Adrenal gland (tissue), 12 donors: ENCODE data around the gene PIEZO2. TPM values are rescaled to one million over a fixed set of nuclear protein-coding genes. Genes with fewer than 3 reads are reported as not detected.
"Not testable (repeated sequence)": the region's sequence is repeated elsewhere in the genome, so short reads cannot be mapped to it uniquely, and the experiment has no call there.

Experiments
- DNase-seq, 7 donors: peaks; one replicate each; pipeline ENCODE4 v3.0.0-alpha.2; 2019 to 2020
- H3K27ac ChIP-seq, 5 donors: fragments of 200-600 bp; sonication (generic) in 4 of 5; 1 replicate in 3 of 5; 2 replicates in 2 of 5; pipeline versions ENCODE4 v1.5.1 to v1.8.0; 2016 to 2020; ENCODE audit warnings: mild to moderate bottlenecking in 1 of 5
- H3K27me3 ChIP-seq: fragments of 200-600 bp; 2 replicates; pipeline ENCODE4 v1.8.0; 2021
- H3K36me3 ChIP-seq, 2 donors: fragments of 200-600 bp; replicated peaks in 1 of 2; 1 replicate in 1 of 2; 2 replicates in 1 of 2; pipeline versions ENCODE4 v1.5.1 to v1.8.0; 2018 to 2022
- H3K4me1 ChIP-seq, 2 donors: fragments of 200-600 bp; replicated peaks in 1 of 2; 1 replicate in 1 of 2; 2 replicates in 1 of 2; pipeline versions ENCODE4 v1.5.1 to v1.8.0; 2018 to 2021
- H3K4me3 ChIP-seq, 4 donors: fragments of 200-600 bp; sonication (generic) in 3 of 4; one replicate each; pipeline ENCODE4 v1.5.1; 2016 to 2018
- H3K9me3 ChIP-seq, 3 donors: fragments of 200-600 bp; sonication (generic) in 1 of 3; replicated peaks in 1 of 3; 1 replicate in 2 of 3; 2 replicates in 1 of 3; pipeline versions ENCODE4 v1.5.1 to v1.8.0; 2016 to 2021
- POLR2A ChIP-seq, 2 donors: fragments of 450-650 bp; IDR thresholded peaks; one replicate each; pipeline ENCODE4 v1.6.1; 2017; ENCODE audit warnings: antibody characterized with exemption in 2 of 2, mild to moderate bottlenecking in 2 of 2, moderate library complexity in 1 of 2
- WGBS, 4 donors: extraction: QIAGEN DNeasy Blood & Tissue Kit in 2 of 4; methylation state at CpG; one replicate each; pipeline versions ENCODE4 v1.1.5 to v1.1.7; 2013 to 2017; 5-methylcytosine and 5-hydroxymethylcytosine counted together
- intact Hi-C, 2 donors: fragments of 100-400 bp; cut with DNase I; formaldehyde crosslinking; loops; one replicate each; pipeline versions ENCODE4 v1.14.1 to v1.15.0; 2022 to 2023
- polyA plus RNA-seq, 3 donors: library from polyadenylated mRNA; stranded (reverse); fragments of 200-250 nt in 2 of 3; fragments of 350-450 nt in 1 of 3; fragmentation: Illumina TruSeq in 1 of 3; extraction: RNeasy Lipid Tissue Mini Kit (QIAGEN cat#74804) in 1 of 3; gene quantifications; one replicate each; pipeline ENCODE4 v1.2.3, GENCODE V29; 2013 to 2014
- total RNA-seq, 9 donors: library from RNA; depleted of rRNA in 4 of 9; stranded (reverse); fragments of >200 nt in 4 of 9; fragments of 120-200 nt in 1 of 9; fragmentation: NEBNext Ultra II Directional in 1 of 9; extraction: Animal tissue kit (Norgen Biotek cat#: 25700) in 1 of 9; gene quantifications; one replicate each; pipeline versions ENCODE4 v1.1.0 to v1.2.4, GENCODE V29; 2013 to 2023
- TF ChIP-seq, protein P1 (sequence below), 6 experiments: fragments of 450-650 bp in 4 of 6; fragments of 200-600 bp in 2 of 6; sonication (generic) in 1 of 6; IDR thresholded peaks; 1 replicate in 5 of 6; 2 replicates in 1 of 6; pipeline versions ENCODE4 v1.5.1 to v1.8.0; 2016 to 2021; ENCODE audit warnings: antibody characterized with exemption in 6 of 6, mild to moderate bottlenecking in 2 of 6, moderate library complexity in 1 of 6
- donor health status: healthy with polysubstance abuse.
- donor health status: Bipolar disorder and iron deficiency.
- donor health status: DM: yes; HTN: yes; CAD: no.
- donor health status: DM: no; HTN: no; CAD: no.
- donor health status: DM: no; HTN: no; CAD: no.
- donor health status: DM: yes; HTN: yes; CAD: no.

The PIEZO2 gene
- total and polyA plus RNA-seq, 12 donors, result 0.88 to 18.0 (median 2.6) TPM

DNA sequence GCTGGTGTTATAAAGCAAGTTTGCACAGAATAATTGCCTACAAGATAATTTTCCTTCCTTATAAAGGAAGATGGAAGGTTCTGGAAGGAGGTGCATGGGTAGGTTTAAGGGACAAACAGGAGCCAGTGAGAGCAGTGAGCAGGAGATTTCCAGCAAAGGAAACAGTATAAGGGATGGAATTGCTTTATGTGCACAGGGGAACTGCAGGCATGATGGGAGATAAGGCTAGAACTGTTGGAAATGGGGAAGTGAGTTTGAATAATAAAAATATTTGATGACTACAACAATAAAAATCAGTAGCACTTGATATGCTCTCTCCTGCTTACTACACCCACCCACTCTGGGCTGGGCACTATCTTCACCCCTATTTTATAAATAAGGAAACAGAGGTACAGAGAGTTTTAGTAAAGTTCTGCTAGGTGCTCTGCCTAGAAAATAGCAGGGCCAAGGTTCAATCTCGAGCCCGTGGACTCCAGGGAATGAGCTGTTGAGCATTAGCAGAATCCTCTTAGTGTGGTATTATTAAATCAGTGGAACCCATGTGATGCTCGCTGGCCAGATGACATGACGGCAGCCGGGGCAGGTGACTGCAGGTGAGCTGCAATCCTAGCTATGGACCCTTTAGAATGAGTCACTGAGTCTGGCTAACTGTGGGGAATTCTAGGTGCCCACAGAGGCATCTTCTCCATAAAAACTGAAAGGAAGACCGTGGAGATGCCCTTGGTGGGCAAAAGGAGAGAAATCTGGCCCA, 302.5 kb downstream of the PIEZO2 start:
- no peaks in the 10 kb centered on the region for H3K36me3 ChIP-seq
- peaks cover 0 to 3% of the 10 kb centered on the region in 2 donors for H3K4me1 ChIP-seq
- WGBS, 4 donors, result 75 to 88% (median 87%) methylated on average over 6 of the region's 6 CpGs
- H3K4me3 ChIP-seq, result no peak overlapping the region
- H3K27me3 ChIP-seq, result no peaks in the 10 kb centered on the region
- intact Hi-C loops, result no loop called here
- H3K27ac ChIP-seq, result no peak overlapping the region
- TF ChIP-seq, protein P1, sequence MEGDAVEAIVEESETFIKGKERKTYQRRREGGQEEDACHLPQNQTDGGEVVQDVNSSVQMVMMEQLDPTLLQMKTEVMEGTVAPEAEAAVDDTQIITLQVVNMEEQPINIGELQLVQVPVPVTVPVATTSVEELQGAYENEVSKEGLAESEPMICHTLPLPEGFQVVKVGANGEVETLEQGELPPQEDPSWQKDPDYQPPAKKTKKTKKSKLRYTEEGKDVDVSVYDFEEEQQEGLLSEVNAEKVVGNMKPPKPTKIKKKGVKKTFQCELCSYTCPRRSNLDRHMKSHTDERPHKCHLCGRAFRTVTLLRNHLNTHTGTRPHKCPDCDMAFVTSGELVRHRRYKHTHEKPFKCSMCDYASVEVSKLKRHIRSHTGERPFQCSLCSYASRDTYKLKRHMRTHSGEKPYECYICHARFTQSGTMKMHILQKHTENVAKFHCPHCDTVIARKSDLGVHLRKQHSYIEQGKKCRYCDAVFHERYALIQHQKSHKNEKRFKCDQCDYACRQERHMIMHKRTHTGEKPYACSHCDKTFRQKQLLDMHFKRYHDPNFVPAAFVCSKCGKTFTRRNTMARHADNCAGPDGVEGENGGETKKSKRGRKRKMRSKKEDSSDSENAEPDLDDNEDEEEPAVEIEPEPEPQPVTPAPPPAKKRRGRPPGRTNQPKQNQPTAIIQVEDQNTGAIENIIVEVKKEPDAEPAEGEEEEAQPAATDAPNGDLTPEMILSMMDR (IDR thresholded peaks at IDR 0.05), result no peak
- TF ChIP-seq POLR2A (IDR thresholded peaks at IDR 0.05), result no peak
- DNase-seq, result no peak
- H3K9me3 ChIP-seq, result no peaks in the 10 kb centered on the region

DNA sequence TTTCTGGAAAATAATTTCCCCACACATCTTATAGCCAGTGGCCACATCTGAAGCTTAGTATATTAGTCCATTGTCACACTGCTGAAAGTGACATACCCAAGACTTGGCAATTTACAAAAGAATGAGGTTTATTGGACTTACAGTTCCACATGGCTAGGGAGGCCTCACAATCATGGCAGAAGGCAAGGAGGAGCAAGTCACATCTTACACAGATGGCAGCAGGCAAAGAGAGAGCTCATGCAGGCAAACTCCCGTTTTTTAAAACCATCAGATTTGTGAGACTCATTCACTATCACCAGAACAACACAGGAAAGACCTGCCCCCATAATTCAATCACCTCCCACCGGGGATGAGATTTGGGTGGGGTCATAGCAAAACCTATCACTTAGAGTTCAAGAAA, 303.3 kb downstream of the PIEZO2 start:
- DNase-seq, H3K27ac ChIP-seq, intact Hi-C loops: not testable (repeated sequence)

DNA sequence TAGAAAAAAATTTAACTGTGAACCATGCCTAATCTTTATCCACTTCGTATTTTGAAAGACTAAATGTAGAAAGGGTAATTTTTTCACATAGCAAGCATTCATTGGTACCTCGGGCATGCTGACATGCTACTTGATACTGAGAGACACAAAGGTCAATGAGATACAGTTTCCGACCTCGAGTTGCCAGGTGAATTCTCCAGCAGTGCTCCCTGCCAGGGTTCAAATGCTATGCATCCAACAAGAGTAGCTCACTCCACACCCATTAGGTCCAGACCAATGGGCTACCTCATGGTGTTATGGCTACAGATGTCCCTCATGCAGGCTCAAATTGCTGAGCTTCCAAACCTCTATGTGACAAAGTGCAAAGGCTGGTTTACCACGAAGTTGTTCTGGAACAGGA, 305.8 kb downstream of the PIEZO2 start:
- Histone ChIP-seq H3K27me3 (no peaks in the 10 kb centered on the region), H3K36me3 (no peaks in the 10 kb centered on the region), H3K9me3 (no peaks in the 10 kb centered on the region), H3K27ac (no peak overlapping the region), H3K4me3 (no peak overlapping the region), H3K4me1 (no peaks in the 10 kb centered on the region)
- DNase-seq, result no peak
- intact Hi-C loops, result no loop called here
- WGBS, 4 donors, result 59 to 76% (median 65%) methylated on average over 5 of the region's 5 CpGs
- TF ChIP-seq, protein P1 (IDR thresholded peaks at IDR 0.05), result no peak
- no peak for TF ChIP-seq POLR2A (IDR thresholded peaks at IDR 0.05)

More for the DNA sequence above, 303.3 kb downstream of the PIEZO2 start:
- H3K27me3 ChIP-seq, H3K4me1 ChIP-seq, H3K36me3 ChIP-seq, H3K4me3 ChIP-seq, H3K9me3 ChIP-seq: not testable (repeated sequence)
- 70 to 81% (median 76%) methylated on average over 2 of the region's 2 CpGs for WGBS, 4 donors

DNA sequence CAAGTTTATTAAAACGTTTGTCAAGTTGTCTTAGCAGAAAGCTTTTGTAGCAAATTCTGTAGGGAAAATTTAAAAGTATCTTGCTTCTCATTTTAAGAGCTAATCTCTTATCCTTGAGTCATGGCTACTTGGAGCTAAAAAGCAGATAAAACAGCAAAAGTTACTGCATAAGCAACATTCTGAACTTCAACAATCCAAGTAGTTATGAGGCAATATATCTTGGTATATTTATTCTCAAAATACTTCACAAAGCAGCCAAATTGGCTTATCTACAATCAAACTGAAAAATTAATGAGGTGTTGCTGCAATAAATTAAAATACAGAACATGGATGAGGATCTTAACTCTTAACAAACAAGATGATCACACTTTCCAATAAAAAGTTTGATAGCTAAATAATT, 306.5 kb downstream of the PIEZO2 start:
- no peak for TF ChIP-seq POLR2A (IDR thresholded peaks at IDR 0.05)
- TF ChIP-seq, protein P1 (IDR thresholded peaks at IDR 0.05), result no peak
- intact Hi-C loops, result no loop called here
- H3K4me1 ChIP-seq, result no peaks in the 10 kb centered on the region
- no peak overlapping the region for H3K4me3 ChIP-seq
- H3K27me3 ChIP-seq, result no peaks in the 10 kb centered on the region
- 4 to 19% (median 14%) methylated on average over 1 of the region's 1 CpG for WGBS, 4 donors
- no peak overlapping the region for H3K27ac ChIP-seq
- no peak for DNase-seq
- no peaks in the 10 kb centered on the region for H3K36me3 ChIP-seq
- no peaks in the 10 kb centered on the region for H3K9me3 ChIP-seq

DNA sequence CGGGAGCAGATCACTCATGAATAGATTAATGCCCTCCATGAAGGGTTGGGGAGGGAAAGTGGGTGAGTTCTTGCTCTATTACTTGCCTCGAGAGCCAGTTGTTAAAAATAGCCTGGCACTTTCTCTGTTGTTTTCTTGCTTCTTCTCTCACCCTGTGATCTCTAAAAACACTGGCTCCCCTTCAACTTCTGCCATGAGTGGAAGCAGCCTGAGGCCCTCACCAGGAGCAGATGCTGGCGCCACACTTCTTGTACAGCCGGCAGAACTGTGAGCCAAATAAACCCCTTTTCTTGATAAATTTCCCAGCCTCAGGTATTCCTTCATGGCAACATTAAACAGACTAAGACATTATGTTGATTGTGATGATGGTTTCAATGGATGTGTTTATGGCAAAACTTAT, 307.0 kb downstream of the PIEZO2 start:
- intact Hi-C loops, result no loop called here
- TF ChIP-seq, protein P1 (IDR thresholded peaks at IDR 0.05), result no peak
- TF ChIP-seq POLR2A (IDR thresholded peaks at IDR 0.05), result no peak
- H3K9me3 ChIP-seq, result no peaks in the 10 kb centered on the region
- no peak for DNase-seq
- H3K27ac ChIP-seq, result no peak overlapping the region
- H3K27me3 ChIP-seq, result no peaks in the 10 kb centered on the region
- H3K4me1 ChIP-seq, result no peaks in the 10 kb centered on the region
- no peak overlapping the region for H3K4me3 ChIP-seq
- H3K36me3 ChIP-seq, result no peaks in the 10 kb centered on the region
- WGBS, 4 donors, result 51 to 69% (median 57%) methylated on average over 4 of the region's 4 CpGs
